Fibroblast of skin of left biceps (primary cell): ENCODE data around the gene USP47.

Experiments used
- DNase-seq, 2 experiments: peaks; one replicate each; pipeline ENCODE4 v3.0.0-alpha.2; 2013; ENCODE audit warnings: low read depth in 2 of 2

Gene USP47

DNA sequence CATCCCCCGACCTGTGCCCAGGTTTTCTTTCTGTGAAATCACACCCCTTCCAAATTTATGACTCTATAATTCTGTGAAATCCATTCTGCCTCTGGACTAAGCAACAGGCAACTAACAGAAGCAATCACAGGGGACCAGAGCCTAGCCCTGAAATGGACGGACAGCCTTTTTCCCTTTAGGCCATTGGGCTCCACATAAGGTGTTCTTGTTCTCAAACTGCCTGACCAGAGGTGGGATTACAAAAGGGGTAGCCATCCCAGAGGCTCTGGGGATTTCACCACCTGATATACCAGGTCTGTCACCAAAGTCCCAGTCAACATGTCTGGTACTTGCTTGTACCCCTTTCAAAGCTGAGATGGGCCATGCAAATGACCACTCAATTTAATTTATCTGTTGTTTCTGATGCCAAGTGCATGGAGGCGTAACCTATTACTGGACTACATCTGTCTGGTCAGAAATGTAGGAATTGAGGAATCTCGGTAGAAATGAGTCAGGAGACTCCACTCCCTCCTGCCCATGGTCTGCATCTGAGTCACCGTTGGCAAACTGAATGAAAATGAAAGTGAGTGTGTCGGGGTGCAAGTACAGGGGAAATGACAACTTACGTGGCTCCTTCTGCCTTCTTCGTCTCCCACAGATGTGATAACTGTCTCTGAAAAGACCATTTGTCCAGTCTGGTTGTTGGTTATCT is 156.5 kb downstream of the USP47 start:
- no peak for DNase-seq

DNA sequence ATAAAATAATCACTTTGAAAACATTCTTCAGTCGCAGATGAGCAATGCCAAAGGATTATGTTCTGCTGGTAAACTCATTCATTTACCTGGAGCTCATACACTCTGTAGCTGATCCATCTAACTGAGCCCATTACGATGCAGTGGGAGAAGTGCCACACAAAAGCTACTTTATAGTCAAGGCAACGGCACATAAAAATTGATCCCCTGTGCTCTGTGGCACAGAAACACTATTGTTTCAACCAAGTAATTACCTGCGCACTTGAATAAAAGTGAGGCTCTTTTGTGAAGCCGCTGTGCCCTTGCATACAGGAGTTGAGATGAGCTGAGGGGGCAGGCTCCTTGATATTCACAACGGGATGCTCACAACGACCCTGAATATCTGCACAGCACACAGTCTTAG is 159.4 kb downstream of the USP47 start:
- DNase-seq = no peak

DNA sequence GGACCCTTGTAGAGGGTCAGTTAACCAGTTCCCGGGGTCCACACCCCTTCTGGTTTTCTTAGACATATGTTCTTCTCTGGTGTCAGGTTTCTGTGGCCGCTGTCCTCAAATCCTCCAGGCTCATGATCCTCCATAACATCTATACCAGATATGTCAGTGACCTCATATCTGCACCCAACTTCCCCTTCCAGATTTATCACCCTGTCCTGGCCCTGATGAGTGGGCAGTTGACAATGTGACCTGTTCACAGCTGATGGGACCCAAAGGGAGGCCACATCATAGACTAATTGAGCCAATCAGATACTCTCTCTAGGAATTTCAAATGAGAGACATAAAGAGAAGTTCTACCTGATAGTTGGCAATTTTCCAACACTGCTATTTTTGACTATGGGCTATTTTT is 161.6 kb downstream of the USP47 start:
- DNase-seq = no peak

- DNase-seq = no peak
Observed at GRCh38 chr11:12003815-12004214, 162.0 kb downstream of the USP47 start.

- no peak for DNase-seq
Observed at GRCh38 chr11:12005061-12005460, 163.3 kb downstream of the USP47 start.

- DNase-seq = no peak
Observed at GRCh38 chr11:12005476-12005875, 163.7 kb downstream of the USP47 start.

DNA sequence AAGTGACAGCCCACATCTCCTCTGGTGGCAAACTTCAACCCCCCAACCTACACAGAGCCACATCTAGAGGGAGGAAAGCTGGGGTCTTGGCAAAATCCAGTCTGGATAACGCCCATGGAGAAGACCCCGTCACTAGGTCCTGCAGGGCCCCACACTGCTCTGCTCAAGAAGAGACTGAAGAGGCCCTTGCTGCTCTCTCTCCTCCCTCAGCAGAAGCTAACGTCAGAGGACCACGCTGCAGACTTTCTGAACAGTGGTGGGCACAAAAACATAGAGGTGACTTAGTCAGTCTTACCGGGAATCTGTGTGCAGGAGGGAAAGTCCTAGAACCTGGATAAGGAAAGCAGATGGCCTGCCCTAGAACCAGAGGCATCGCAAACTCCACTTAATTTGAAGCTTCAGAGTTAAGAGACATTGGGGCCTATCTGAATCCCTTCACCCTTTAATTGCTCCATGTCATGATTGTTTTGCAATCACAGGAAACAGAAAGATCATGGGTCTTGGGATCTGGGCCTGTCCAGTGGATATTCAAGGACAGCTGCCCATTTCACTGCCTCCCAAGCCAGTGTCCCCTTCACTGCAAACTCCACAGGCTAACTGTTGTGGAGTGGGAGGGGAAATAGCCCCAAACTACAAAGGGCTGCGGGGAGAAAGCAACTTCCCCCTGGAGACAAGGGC is 164.9 kb downstream of the USP47 start:
- DNase-seq = no peak

GRCh38 chr11:12007230-12007593 is 165.4 kb downstream of the USP47 start:
- no peak for DNase-seq

DNA sequence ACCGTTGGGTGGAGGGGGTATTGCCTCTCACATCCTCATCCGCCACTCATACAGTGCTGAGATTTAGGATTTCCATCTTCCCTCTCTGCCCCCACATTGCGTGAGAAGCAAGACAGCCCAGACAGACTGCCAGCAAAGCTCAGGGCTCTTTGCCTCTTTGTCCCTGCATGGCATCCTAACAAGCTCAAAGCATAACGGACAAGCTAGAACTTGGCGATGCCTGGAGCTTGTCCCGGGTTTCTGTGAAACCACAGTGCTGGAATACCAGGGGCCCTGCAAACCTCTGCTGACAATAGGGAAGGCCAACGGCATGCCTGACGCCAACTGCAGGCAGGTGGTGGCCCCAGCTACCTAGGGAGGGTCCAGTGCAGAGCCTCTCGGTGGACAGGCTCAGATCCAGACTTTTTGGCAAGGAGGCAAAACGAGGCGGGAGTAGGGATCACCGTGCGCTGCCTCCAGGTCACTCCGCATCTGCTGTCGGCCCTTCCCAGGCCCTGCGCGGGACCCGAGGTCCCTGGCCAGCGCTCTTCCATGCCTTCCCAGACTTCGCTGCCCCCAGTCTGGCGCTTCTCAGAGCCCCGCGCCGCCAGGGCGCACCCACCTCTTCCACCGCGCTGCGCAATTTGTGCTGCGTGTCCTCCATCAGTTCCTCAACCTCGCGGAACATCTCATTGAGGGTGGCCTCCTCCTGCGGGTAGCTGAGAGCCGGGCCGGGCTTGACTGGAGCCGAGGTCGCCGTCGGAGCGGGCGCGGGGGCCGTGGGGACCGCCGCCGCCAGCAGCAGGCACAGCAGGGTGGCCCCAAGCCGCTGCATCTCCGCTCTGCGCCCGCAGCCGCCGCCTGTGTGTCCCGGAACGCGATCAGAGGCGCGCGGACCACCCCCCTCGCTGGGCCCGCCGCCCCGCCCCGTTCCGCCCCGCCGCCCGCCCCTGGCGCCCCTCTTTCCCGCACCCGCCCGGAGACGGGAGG is 166.3 kb downstream of the USP47 start, which contains the start of gene DKK3:
TSS of gene DKK3 (minus strand) at position 858 of the 969 bp plus-strand sequence. CDS start at position 814, 44 bp downstream.
- DNase-seq = no peak
